Activated CD4-positive, CD25-positive, alpha-beta regulatory T cell treated with anti-CD3 and anti-CD28 coated beads, Interleukin-2, amount 50 U/mL, for 16 hours (primary cell): ENCODE data around the gene DZIP1.
"Not testable (repeated sequence)": the region's sequence is repeated elsewhere in the genome, so short reads cannot be mapped to it uniquely, and the experiment has no call there.

Source experiments
- DNase-seq: peaks from one replicate; pipeline ENCODE4 v3.0.0-alpha.2; 2020; ENCODE audit warnings: low read depth, low spot score

DZIP1 gene, protein sequence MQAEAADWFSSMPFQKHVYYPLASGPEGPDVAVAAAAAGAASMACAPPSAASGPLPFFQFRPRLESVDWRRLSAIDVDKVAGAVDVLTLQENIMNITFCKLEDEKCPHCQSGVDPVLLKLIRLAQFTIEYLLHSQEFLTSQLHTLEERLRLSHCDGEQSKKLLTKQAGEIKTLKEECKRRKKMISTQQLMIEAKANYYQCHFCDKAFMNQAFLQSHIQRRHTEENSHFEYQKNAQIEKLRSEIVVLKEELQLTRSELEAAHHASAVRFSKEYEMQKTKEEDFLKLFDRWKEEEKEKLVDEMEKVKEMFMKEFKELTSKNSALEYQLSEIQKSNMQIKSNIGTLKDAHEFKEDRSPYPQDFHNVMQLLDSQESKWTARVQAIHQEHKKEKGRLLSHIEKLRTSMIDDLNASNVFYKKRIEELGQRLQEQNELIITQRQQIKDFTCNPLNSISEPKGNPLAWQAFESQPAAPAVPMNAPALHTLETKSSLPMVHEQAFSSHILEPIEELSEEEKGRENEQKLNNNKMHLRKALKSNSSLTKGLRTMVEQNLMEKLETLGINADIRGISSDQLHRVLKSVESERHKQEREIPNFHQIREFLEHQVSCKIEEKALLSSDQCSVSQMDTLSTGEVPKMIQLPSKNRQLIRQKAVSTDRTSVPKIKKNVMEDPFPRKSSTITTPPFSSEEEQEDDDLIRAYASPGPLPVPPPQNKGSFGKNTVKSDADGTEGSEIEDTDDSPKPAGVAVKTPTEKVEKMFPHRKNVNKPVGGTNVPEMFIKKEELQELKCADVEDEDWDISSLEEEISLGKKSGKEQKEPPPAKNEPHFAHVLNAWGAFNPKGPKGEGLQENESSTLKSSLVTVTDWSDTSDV

DNA sequence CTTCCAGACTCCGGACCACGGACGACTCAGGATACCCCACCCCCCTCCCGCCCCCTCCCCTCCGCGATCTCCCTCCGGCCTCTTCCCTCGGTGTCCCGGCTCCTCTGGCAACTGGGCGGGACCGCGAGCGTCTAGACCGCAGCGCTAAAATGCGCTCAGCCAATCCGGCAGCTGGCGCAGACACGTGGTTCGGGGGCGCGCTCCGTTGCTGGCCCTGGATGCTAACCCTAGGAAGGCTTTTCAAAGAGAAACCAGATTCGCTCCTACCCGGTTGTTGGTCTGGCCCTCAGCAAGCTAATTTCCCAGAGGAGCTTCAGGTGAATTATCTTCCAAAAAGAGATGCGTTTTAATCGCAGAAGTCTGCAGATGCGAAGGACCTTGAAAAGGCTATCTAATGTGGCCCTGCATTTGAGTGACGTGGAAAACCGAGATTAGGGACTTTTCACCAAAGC is at the start of gene DZIP1:
Gene DZIP1, minus strand, starts transcription at position 106 of the 452 bp plus-strand sequence. CDS start 2,677 bp downstream, outside the sequence.
- DNase-seq: no peak

DNA sequence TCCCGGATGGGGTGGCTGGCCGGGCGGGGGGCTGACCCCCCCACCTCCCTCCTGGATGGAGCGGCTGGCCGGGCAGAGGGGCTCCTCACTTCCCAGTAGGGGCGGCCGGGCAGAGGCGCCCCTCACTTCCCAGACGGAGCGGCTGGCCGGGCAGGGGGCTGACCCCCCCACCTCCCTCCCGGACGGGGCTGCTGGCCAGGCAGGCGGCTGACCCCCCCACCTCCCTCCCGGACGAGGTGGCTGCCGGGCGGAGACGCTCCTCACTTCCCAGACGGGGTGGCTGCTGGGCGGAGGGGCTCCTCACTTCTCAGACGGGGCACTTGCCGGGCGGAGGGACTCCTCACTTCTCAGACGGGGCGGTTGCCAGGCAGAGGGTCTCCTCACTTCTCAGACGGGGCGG is 46.5 kb upstream of the DZIP1 start:
- DNase-seq: not testable (repeated sequence)

DNA sequence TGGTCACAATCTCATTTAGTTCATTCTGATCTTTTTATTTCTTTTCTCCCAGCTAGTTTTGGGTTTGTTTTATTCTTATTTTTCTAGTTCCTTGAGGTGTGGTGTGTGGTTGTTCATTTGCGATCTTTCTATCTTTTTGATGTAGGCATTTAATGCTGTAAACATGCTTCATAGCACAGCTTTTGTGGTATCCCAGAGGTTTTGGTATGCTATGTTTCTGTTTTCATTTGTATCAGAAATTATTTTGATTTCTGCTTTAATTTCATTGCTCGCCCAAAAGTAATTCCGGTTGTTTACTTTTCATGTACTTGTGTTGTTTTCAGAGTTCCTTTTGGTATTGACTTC is 45.0 kb upstream of the DZIP1 start:
- DNase-seq: no peak

DNA sequence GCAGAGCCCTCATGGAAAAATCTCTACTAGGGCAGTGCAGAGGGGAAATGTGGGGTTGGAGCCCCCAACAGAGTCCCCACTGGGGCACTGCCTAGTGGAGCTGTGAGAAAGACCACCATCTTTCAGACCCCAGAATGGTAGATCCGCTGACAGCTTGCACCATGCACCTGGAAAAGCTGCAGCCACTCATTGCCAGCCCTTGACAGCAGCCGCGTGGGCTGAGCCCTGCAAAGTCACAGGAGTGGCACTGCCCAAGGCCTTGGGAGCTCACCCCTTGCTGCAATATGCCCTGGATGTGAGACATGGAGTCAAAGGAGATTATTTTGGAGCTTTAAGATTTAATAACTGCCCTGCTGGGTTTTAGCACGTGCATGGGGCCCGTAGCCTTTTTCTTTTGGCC is 40.5 kb upstream of the DZIP1 start:
- DNase-seq: not testable (repeated sequence)

DNA sequence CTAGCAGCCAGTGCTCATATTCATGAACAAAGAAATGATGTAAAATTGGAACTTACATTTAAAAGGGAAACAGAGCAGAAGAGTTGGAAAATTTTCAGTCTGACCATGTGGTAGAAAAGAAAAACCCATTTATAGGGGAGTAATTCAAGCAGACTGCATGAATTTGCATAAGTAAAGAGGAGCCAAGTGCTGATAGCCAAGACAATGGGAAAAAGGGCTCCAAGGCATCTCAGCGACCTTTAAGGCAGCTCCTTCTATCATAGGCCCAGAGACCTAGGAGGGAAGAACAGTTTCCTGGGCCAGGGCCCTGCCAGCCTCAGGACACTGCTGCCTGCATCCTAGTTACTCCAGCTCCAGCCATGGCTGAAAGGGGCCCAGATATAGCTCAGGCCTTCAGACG is 39.9 kb upstream of the DZIP1 start:
- DNase-seq: no peak

DNA sequence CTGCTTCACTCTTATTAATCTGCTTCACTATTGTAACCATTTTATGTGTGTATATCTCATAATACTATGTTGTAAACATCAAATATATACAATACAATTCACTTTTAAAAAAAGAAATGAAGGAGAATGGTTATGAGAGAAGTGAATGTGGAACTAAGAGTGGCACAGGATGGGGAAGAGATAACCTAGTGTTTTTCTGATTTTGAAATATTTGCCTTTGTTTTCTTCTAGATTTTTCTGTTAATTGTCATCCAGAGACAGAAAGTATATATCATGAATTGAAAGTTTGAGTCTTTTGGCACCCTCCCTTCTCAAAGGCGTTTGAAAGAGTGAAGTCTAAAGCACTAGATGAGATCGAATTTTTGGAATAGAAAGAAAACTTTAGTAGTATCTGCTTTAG is 35.2 kb upstream of the DZIP1 start:
- DNase-seq: no peak

DNA sequence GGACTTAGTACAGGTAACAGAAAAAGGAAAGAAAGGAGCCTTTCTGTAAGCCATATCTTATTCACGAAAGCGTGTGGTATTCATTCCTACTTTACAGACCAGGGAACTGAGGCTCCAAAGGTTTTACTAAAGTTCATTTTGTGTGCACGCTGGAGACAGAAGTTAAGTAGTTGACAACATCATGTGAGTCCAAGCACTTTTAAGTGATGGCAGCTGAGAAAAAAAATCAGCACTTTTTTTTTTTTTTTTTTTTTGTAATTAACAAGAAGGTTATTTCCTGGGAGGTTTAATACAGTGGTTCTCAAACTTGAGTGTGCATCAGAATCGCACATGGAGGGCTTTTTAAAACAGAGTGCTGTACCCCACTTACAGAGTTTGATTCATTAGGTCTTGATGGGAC is 34.5 kb upstream of the DZIP1 start:
- DNase-seq: no peak

DNA sequence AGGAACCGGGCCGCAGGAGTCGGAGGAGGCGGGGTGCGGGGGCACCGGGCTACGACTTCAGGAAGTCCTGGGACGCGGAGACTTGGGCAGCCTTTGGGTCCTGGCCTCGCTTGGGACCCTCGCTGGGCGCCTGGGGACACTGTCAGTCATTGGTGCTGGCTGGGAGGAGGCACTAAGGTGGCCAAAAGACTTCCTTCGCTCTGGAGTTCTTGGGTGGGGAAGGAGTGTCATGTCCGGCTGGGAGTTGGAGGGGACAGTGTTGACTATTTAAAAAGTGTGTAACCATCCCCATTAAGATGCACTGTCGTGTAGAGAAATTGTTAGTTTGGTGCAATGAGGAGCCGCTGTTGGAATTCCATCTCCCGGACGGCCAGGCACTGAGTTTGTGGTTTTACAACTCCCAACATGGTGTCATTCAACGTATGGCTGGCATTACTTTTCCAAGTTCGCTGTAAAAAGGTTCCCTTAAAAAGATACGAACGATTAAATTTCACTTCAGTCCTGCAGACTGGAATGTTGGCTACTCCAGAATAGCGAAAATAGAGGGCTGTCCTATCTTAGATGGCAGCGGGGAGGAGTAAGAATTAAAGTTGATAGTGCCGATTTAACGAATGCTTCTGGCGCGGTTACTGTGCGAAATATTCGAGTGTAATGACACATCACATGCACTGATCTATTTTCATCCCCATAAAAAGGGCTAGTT is 33.2 kb upstream of the DZIP1 start:
- DNase-seq: no peak

DNA sequence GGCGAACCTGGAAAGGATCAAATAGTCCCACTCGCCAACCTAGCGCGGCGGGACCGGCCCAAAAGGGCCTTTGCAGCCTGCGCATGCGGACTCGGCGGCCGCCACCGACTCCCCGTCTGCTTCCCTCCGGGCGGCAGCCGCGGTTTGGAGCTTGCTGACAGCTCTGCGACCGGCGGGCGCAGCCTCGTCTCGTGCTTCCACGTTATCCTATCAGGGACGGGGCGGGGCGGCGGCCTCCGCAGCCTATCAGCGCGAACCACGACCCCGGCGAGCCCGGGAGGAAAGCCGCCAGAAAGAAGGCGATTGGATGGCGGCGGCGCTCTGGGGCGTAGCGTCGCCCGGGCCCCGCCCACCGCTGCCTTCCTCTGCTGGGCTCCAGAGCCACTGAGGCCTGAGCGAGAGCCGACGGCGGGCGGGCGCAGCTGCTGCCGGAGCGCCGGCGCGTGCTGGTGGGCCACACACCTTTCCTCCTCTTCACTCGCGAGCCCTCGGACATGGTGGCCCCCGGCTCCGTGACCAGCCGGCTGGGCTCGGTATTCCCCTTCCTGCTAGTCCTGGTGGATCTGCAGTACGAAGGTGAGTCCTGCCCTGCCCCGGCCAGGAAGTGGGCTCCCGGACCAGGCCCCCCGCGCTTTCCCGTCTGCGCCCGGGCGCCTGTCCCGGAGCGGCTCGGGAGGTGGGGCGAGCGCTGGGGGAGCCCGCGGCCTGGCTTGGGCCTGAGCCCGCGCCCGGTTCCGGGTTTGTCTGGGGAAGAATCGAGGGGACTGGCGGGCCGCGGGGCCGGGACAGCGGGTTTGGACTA is 32.5 kb upstream of the DZIP1 start, which contains the start of gene DNAJC3:
Gene DNAJC3, plus strand, starts transcription at position 378 of the 802 bp plus-strand sequence. Its CDS starts 117 bp downstream, at position 495.
- DNase-seq: peak; percentile 94

DNA sequence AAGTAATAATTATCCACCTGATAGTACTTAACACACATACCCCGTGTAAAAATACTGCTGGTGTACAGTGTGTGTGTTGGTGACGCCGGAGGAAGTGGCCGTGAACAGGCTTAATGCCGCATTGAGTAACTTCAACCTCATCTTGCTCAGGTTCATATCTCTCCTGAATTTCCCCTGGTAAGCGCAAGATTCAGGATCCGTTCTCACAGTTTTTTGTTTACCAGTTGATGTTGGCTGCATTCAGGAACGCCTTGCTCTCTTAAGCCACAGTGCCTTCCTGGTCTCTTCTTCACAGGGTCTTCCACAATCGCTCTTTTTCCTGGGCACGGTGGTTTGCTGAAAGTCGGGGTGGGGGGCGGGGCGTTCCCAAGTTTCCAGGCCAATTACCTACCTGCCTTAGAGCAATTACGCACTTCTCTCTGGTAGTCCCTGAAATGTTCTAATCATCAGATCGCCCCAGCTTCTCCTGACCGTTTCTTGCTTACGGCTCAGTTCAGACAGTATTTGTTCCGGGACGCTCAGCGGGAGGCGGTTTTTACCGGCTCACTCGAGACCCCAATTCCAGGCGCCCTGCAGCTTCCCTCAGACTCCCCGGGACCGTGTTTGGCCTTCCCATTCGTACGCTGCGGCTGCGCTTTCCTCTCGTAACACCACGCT is 31.7 kb upstream of the DZIP1 start:
- no peak for DNase-seq

DNA sequence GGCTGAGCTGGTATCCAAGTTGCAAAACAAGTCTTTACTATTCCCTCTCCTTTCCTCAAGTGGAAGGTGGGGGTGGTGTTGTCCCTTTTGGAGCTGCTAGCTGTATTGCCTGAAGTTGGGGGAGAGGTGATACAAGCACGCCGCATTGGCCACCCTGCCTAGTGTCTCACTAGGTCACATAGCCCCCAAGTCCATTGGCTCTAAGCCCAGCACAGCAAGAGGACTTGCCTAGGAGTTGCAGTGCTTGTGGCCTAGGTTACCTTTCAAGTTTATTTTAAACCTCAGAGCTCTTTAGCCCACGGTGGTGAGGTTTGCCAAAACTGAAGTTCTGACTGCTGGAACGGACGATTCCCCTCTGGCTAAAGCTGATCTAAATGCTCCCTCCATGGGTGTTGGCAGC is 27.1 kb upstream of the DZIP1 start:
- no peak for DNase-seq

DNA sequence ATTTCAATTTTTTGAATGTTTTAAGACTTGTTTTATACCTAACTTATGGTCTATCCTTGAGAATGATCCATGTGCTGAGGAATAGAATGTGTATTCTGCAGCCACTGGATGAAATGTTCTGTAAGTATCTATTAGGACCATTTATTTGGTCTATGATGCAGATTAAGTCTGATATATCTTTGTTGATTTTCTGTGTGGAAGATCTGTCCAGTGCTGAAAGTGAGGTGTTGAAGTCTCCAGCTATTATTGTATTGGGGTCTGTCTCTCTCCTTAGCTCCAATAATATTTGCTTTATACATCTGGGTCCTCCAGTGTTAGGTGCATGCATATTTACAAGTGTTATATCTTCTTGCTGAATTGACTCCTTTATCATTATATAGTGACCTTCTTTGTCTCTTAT is 22.7 kb upstream of the DZIP1 start:
- DNase-seq: not testable (repeated sequence)

DNA sequence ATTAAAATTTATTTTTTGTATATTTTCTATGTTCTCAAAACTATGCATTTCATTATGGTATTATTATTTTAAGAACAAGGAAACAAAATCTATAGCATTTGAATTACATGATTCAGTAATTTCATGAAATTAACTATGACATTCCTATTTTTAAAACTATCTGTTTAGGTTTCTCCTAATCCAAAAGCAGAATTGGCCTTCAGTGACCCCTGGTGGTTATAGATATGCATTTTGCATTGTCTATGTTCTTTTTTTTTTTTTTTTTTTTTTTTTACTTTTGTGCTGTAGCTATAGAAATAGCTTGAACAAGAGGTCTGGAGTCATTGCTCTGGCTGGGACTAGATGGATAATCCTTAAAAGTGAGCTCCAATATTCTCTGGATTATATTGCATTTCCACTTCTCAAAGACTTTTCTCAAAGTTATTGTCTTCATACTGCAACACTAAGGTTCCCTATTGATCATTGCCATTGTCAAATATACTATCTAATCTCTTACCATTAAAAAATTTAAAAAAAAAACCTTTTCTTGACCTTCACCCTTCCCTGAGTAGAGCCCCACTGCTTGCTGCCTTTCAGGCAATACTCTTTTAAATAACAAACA is 16.6 kb upstream of the DZIP1 start:
- DNase-seq: no peak

DNA sequence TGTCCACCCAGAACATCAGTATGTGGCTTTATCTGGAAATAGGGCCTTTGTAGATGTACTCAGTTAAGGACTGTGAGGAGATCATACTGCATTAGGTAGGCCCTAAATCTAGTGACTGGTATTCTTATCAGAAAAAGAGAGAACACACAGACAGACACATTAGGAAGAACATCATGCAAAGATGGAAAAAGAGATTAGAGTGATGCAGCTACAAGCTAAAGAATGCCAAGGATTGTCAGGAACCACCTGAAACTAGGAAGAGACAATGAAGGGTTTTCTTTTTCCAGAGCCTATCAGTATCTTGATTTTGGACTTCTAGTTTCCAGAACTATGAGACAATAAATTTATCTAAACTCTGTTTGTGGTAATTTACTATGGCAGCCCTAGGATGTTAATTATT is 15.0 kb upstream of the DZIP1 start:
- DNase-seq: no peak

DNA sequence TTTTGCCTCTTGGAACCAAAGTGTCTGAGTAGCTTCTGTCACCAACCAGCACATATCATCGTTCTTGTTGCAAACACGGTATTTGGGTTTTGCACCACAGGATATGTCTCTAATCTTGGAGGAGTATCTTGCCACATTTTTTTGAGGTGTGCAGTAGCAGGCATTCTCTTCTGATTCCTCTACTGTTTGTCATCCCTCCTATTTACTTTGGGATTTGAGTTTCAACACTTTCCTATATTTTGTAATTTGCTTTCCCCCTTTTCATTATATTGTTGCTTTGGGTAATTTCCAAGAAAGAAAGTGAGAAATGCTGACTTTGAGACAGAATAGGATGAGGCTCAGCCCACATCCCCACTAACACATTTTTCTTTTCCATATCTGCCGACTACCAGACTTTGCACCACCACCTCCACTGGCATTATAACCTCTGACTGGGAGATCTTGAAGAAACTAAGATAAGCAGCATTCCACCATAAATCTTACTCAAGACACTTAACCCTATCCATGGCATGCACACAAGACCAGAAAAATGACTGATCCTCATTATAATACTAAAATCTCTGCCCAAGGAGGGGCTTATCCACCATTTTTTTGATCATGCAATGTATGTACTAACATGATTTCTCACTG is 12.0 kb upstream of the DZIP1 start:
- DNase-seq: no peak

DNA sequence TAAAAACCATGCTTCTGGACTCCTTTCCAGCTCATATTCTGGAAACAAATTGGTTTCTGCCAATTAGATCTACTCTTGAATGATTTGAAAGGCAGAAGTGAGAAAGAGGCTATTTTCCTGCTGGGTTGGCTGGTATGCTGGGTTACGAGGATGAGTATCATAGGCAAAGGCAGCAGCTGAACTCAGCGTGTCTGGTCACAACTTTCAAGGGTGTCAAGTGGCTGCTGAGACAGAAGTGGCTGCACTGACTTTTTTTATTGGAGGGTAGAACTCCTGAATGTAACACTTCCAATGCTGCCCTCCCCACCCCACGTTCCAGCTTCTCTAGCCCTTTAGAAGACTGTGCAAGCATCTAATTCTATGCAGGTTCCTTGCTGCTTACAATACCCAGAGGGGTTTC is 8.3 kb upstream of the DZIP1 start:
- DNase-seq: no peak

DNA sequence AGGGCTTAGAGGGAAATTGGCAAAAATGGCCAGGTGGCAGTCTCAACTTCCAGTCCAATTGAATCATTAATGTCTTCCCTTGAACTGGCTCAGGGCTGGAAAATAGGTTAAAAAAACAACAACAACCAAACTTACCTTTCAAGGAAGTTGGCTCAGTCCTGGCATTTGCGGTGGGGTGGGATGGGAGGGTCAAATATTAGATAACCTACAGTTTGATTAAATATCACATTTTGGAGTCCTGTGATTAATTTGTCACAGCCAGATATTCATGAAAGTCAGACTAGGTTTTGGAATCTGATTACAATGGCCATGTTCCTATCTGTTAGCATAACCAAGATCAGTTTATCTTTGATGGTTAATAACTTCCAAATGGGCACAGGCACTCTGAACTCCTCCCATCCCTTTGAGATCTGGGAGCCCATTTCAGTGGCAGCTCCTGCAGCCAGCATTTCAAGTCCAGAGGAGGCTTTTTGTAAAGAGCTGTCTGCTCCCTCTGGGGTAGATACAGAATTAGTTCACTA is 7.8 kb upstream of the DZIP1 start:
- no peak for DNase-seq

DNA sequence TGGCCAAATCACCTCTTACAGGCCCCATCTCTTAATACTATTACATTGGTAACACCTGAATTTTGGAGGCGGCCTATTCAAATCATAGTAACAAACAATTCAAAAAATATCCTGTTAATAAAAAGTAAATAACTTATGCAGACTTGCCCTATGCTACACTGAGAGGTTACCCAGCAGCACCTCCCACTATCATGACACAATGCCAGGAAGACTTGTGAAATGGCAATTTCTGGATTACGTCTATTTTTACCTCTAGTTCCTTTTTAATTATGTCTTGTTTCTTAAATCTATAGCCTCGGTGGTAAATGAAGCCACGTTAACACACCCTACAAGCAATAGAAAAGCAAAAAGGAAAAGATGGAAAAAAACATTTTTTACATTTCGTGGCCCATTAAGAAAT is 6.2 kb upstream of the DZIP1 start:
- no peak for DNase-seq

DNA sequence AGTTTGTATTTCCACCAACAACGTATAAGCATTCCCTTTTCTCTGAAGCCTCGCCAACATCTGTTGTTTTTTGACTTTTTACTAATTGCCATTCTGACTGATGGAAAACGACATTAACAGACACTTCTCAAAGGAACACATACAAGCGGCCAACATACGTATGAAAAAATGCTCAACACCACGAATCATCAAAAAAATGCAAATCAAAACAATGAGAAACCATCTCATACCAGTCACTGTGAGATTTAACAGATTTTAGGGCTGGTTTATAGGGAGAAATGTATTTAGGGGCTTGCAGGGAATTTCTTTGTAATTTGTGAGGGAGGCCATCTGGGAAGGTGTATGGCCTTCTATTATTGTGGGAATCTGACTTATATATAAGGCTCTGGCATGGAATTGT is 2.8 kb upstream of the DZIP1 start:
- no peak for DNase-seq
